OCI-LY3 (cell line): ENCODE data around the gene SH3BGRL3.

Source experiments
- EZH2phosphoT487 ChIP-seq: fragments of 200-600 bp; shearing (Covaris generic); IDR thresholded peaks from 2 replicates; pipeline ENCODE4 v1.6.1; 2018; ENCODE audit warnings: antibody characterized with exemption, mixed run types, low read depth
- TF ChIP-seq, protein P1 (sequence below): fragments of 200-600, 300-600 bp; sonication (generic); IDR thresholded peaks from 2 replicates; pipeline ENCODE4 v1.5.1; 2014; ENCODE audit warnings: antibody characterized with exemption, low read length, low read depth

DNA sequence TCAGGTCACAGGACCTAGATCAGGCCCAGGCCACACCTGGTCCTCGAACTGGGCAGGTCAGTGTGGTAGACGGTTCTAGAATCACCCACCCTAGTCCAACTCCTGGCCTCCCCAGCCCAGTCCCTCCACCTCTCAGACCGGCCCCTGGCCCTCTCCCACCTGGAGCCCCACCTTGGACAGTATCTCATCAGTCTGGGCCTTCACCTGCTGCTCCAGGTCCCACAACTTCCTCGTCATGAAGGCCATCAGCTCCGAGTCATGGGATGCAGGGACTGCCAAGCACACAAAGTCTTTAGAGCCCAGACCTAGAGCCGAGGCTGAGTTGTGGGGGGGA, 17.9 kb downstream of the SH3BGRL3 start:
- TF ChIP-seq, protein P1, sequence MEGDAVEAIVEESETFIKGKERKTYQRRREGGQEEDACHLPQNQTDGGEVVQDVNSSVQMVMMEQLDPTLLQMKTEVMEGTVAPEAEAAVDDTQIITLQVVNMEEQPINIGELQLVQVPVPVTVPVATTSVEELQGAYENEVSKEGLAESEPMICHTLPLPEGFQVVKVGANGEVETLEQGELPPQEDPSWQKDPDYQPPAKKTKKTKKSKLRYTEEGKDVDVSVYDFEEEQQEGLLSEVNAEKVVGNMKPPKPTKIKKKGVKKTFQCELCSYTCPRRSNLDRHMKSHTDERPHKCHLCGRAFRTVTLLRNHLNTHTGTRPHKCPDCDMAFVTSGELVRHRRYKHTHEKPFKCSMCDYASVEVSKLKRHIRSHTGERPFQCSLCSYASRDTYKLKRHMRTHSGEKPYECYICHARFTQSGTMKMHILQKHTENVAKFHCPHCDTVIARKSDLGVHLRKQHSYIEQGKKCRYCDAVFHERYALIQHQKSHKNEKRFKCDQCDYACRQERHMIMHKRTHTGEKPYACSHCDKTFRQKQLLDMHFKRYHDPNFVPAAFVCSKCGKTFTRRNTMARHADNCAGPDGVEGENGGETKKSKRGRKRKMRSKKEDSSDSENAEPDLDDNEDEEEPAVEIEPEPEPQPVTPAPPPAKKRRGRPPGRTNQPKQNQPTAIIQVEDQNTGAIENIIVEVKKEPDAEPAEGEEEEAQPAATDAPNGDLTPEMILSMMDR, result no peak
- no peak for TF ChIP-seq EZH2phosphoT487
